Mucosa of stomach (tissue), 1 donor: ENCODE measurements around the gene KRTAP3-1.

ENCODE experiments used
- H3K27me3 ChIP-seq: one replicate; pipeline ENCODE4 v1.7.0; 2013; ENCODE audit warnings: mild to moderate bottlenecking, low read length; ENCODE audit not compliant: control insufficient read depth, insufficient read depth
- H3K36me3 ChIP-seq: one replicate; pipeline ENCODE4 v1.7.0; 2013; ENCODE audit warnings: low read length; ENCODE audit not compliant: control insufficient read depth, insufficient read depth
- H3K4me1 ChIP-seq: one replicate; pipeline ENCODE4 v1.7.0; 2013; ENCODE audit warnings: mild to moderate bottlenecking, low read length; ENCODE audit not compliant: control insufficient read depth, insufficient read depth
- H3K4me3 ChIP-seq: one replicate; pipeline ENCODE4 v1.7.0; 2013; ENCODE audit warnings: low read length
- H3K9ac ChIP-seq: one replicate; pipeline ENCODE4 v1.7.0; 2013; ENCODE audit warnings: mild to moderate bottlenecking, low read length, moderate library complexity
- H3K9me3 ChIP-seq: one replicate; pipeline ENCODE4 v1.7.0; 2013; ENCODE audit warnings: mild to moderate bottlenecking, low read length, moderate library complexity; ENCODE audit not compliant: control insufficient read depth
- donor health status: Pancreatic carcinoma.

KRTAP3-1 gene

GRCh38 chr17:40993839-40994238 lies 15.1 kb downstream of the KRTAP3-1 start, which contains the start of gene KRTAP3-3:
Gene KRTAP3-3, minus strand, starts transcription at chr17:40994164. Its CDS starts 67 bp downstream, at chr17:40994097.
- H3K27me3 ChIP-seq, result no peaks in the 10 kb centered on the region

GRCh38 chr17:40993084-40993483 lies 15.8 kb downstream of the KRTAP3-1 start:
- Histone ChIP-seq H3K27me3 (no peaks in the 10 kb centered on the region), H3K36me3 (no peaks in the 10 kb centered on the region), H3K4me3 (no peak overlapping the region), H3K9me3 (no peaks in the 10 kb centered on the region), H3K9ac (no peak overlapping the region), H3K4me1 (no peaks in the 10 kb centered on the region)

More at GRCh38 chr17:40993839-40994238, 15.1 kb downstream of the KRTAP3-1 start, which contains the start of gene KRTAP3-3:
- H3K4me3 ChIP-seq, result no peak within 1 kb of the TSS
- H3K36me3 ChIP-seq, result no peaks in the 10 kb centered on the region
- no peaks in the 10 kb centered on the region for H3K9me3 ChIP-seq
- no peak within 1 kb of the TSS for H3K9ac ChIP-seq
- H3K4me1 ChIP-seq, result no peaks in the 10 kb centered on the region

GRCh38 chr17:40992666-40993065 lies 16.3 kb downstream of the KRTAP3-1 start:
- H3K9ac ChIP-seq, result no peak overlapping the region
- H3K4me3 ChIP-seq, result no peak overlapping the region
- no peaks in the 10 kb centered on the region for H3K9me3 ChIP-seq
- no peaks in the 10 kb centered on the region for H3K36me3 ChIP-seq
- H3K4me1 ChIP-seq, result no peaks in the 10 kb centered on the region
- H3K27me3 ChIP-seq, result no peaks in the 10 kb centered on the region

- Histone ChIP-seq H3K36me3 (no peaks in the 10 kb centered on the region), H3K4me1 (no peaks in the 10 kb centered on the region), H3K9ac (no peak overlapping the region), H3K27me3 (no peaks in the 10 kb centered on the region), H3K9me3 (no peaks in the 10 kb centered on the region), H3K4me3 (no peak overlapping the region)
Measured at GRCh38 chr17:40986920-40987319, 22.0 kb downstream of the KRTAP3-1 start.

- H3K4me1 ChIP-seq, result no peaks in the 10 kb centered on the region
- H3K4me3 ChIP-seq, result no peak within 1 kb of the TSS
- H3K36me3 ChIP-seq, result no peaks in the 10 kb centered on the region
- H3K9me3 ChIP-seq, result no peaks in the 10 kb centered on the region
- H3K9ac ChIP-seq, result no peak within 1 kb of the TSS
- H3K27me3 ChIP-seq, result no peaks in the 10 kb centered on the region
Measured at GRCh38 chr17:40984226-40984625, 24.7 kb downstream of the KRTAP3-1 start, which contains the start of gene KRT40. Gene KRT40, minus strand, starts transcription at chr17:40984326. Its CDS starts 53 bp downstream, at chr17:40984273.

GRCh38 chr17:40981115-40981514 lies 27.8 kb downstream of the KRTAP3-1 start:
- Histone ChIP-seq H3K27me3 (no peaks in the 10 kb centered on the region), H3K4me1 (no peaks in the 10 kb centered on the region), H3K36me3 (no peaks in the 10 kb centered on the region), H3K9me3 (no peaks in the 10 kb centered on the region), H3K4me3 (no peak overlapping the region), H3K9ac (no peak overlapping the region)

GRCh38 chr17:40980596-40980995 lies 28.3 kb downstream of the KRTAP3-1 start:
- H3K4me1 ChIP-seq, result no peaks in the 10 kb centered on the region
- no peaks in the 10 kb centered on the region for H3K27me3 ChIP-seq
- no peak overlapping the region for H3K4me3 ChIP-seq
- no peaks in the 10 kb centered on the region for H3K9me3 ChIP-seq
- H3K36me3 ChIP-seq, result no peaks in the 10 kb centered on the region
- H3K9ac ChIP-seq, result no peak overlapping the region

GRCh38 chr17:40980117-40980516 lies 28.8 kb downstream of the KRTAP3-1 start:
- Histone ChIP-seq H3K36me3 (no peaks in the 10 kb centered on the region), H3K9ac (no peak overlapping the region), H3K4me1 (no peaks in the 10 kb centered on the region), H3K9me3 (no peaks in the 10 kb centered on the region), H3K4me3 (no peak overlapping the region), H3K27me3 (no peaks in the 10 kb centered on the region)

GRCh38 chr17:40978575-40979151 lies 30.3 kb downstream of the KRTAP3-1 start:
- H3K36me3 ChIP-seq, result no peaks in the 10 kb centered on the region
- H3K4me1 ChIP-seq, result no peaks in the 10 kb centered on the region
- H3K27me3 ChIP-seq, result no peaks in the 10 kb centered on the region
- H3K9ac ChIP-seq, result no peak overlapping the region
- H3K9me3 ChIP-seq, result no peaks in the 10 kb centered on the region
- no peak overlapping the region for H3K4me3 ChIP-seq

- Histone ChIP-seq H3K9me3 (no peaks in the 10 kb centered on the region), H3K4me1 (no peaks in the 10 kb centered on the region), H3K4me3 (no peak overlapping the region), H3K9ac (no peak overlapping the region), H3K36me3 (no peaks in the 10 kb centered on the region), H3K27me3 (no peaks in the 10 kb centered on the region)
Measured at GRCh38 chr17:40975516-40975915, 33.4 kb downstream of the KRTAP3-1 start.

GRCh38 chr17:40974366-40974765 lies 34.6 kb downstream of the KRTAP3-1 start:
- no peaks in the 10 kb centered on the region for H3K27me3 ChIP-seq
- no peaks in the 10 kb centered on the region for H3K4me1 ChIP-seq
- no peaks in the 10 kb centered on the region for H3K9me3 ChIP-seq
- H3K36me3 ChIP-seq, result no peaks in the 10 kb centered on the region
- H3K9ac ChIP-seq, result no peak overlapping the region
- no peak overlapping the region for H3K4me3 ChIP-seq

GRCh38 chr17:40967582-40967981 lies 41.3 kb downstream of the KRTAP3-1 start:
- H3K9me3 ChIP-seq, result no peaks in the 10 kb centered on the region
- no peaks in the 10 kb centered on the region for H3K36me3 ChIP-seq
- H3K9ac ChIP-seq, result no peak overlapping the region
- H3K4me1 ChIP-seq, result no peaks in the 10 kb centered on the region
- H3K27me3 ChIP-seq, result no peaks in the 10 kb centered on the region
- no peak overlapping the region for H3K4me3 ChIP-seq

- Histone ChIP-seq H3K27me3 (no peaks in the 10 kb centered on the region), H3K9ac (no peak within 1 kb of the TSS), H3K9me3 (no peaks in the 10 kb centered on the region), H3K36me3 (no peaks in the 10 kb centered on the region), H3K4me3 (no peak within 1 kb of the TSS), H3K4me1 (no peaks in the 10 kb centered on the region)
Measured at GRCh38 chr17:40966848-40967247, 42.1 kb downstream of the KRTAP3-1 start, which contains the start of gene KRT39. Gene KRT39, minus strand, starts transcription at chr17:40966948. Its CDS starts 92 bp downstream, at chr17:40966856.
